ENCODE results near the gene BAG3.
"Not testable (repeated sequence)": the region's sequence is repeated elsewhere in the genome, so short reads cannot be mapped to it uniquely, and the experiment has no call there.

BAG3 gene

DNA sequence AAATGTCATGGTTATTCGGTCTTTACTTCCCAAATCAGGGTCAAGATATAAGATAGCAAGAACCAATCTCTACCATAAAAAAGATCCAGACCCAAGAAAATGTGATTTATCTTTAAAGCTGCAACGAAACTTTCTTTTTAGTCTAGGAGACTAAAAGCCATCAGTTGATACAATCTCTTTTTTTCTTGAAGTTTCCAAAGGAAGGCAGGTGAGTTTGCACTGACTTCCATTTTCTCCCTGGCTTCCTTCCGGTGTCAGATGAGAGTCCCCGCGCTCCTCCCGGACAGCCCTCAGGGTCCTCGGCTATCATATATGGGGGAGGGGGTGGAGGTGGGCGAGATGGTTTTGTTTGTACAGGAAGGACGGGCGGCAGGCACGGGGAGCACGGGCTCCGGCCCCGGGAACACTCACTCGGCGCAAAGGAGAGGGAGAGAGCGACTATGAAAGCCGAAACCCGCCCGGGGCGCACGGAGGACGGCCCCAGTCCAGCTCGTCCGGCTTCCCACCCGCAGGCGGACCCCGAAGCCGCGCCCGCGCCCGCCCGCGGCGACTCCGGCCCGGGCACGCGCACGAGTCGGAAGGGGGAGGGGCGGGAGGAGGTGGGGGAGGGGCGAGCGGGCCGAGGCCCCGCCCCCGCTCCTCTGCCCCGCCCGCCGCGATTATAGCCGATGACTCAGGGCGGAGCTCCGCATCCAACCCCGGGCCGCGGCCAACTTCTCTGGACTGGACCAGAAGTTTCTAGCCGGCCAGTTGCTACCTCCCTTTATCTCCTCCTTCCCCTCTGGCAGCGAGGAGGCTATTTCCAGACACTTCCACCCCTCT is at the start of gene BAG3:
Gene BAG3 (plus strand): TSS at position 689 of the 822 bp plus-strand sequence. CDS start 296 bp downstream, outside the sequence.
- DNase-seq: peak; percentile 44

DNA sequence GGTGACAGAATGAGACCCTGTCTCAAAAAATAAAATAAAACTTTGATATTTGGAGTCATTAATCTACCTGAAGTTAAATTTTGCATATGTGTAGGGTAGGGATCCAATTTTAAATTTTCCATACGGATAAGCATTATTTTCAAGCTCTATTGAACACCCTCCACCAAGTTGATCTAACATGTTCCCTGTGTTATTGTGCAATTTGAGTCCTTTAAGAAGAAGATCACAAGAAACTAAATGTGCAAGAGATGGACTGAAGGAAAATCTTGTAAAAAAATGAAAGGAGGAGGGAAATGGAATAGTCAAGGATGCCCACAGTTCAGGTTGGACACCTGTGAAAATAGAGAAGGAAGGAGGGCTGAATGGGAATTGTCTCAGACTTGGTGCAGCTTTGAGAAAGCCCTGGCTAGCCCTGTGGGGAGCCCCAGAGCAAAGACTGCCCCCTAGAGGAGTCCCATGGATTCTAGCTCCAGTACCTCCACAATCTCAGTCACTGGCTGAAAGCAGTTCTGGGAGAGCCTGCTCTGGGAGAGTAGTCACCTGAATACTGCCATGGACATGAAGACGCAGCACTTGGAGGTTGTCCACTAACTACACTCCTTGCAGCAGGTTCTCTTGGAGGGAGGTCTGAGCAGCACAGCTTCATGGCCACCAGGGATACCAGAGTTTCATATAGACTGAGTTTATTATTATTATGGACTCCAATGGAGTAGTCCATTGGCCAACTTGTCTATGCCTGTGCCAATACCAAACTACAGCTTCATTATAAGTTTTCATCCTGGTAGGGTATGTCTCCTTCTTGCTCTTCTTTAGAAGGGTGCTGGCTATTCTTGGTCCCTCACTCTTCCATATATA is 48.7 kb upstream of the BAG3 start:
- DNase-seq: no peak

DNA sequence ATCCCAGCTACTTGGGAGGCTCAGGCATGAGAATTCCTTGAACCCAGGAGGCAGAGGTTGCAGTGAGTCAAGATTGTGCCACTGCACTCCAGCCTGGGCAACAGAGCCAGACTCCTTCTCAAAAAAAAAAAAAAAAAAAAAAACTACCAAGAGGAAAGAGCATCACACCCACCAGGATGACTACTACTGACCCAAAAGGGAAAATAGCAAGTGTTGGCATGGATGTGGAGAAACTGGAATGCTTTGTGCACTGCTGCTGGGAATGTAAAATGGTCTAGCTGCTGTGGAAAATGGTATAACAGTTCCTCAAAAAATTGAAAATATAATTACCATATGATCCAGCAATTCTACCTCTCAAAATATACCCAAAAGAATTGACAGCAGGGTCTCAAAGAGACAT is 46.7 kb upstream of the BAG3 start:
- no peak for DNase-seq

DNA sequence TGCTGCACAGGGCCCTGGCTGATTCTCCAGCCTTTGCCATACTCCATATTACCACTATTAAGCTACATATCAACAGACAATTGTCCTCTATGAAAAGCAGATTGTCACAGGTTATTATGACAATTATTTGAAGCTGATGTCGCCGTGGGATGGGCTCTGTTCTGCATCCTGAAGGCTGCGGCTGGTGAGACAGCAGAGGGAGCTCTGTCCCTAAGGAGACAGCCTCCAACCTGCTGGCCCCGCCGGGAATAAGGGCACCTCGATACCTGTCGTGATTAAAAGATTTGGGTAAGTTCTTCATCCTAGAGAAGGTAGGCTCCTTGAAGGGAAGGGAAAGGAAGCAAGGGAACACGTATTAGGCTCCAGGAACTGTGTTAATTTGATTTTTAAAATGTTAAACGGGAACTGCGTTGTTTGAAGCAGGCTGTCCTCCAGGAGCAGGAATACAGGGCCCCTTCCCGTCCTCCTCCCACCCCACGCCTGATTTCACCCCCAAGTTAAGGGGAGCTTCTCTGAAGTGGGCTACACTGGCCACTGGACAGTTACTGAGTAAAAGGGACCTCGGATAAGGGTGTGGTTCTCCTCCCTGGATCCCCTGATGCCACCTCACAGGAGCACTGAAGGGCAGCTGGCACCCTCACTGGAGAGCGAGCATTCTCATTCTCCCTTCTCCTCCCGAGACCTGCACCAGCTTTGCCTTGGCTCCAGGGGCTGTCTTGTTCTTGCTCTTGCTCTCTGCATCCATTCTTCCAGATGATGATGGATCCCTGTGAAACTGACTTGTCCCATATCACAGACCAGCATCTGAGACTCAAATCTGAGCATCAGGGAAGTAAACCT is 42.6 kb upstream of the BAG3 start:
- DNase-seq: peak; percentile 32

DNA sequence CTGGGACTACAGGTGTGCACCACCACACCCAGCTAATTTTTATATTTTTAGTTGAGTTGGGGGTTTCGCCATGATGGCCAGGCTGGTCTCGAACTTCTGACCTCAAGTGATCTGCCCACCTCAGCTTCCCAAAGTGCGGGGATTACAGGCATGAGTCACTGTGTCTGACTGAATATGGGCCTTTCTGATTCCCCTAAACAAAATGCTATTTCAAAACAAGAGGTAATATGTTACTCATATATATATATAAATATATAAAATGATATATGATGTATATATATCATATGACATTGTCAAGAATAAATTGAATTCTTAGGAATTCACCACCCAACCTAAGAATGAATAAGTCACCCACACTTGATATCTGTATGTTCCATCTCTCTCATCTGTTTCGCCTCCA is 41.7 kb upstream of the BAG3 start:
- no peak for DNase-seq

DNA sequence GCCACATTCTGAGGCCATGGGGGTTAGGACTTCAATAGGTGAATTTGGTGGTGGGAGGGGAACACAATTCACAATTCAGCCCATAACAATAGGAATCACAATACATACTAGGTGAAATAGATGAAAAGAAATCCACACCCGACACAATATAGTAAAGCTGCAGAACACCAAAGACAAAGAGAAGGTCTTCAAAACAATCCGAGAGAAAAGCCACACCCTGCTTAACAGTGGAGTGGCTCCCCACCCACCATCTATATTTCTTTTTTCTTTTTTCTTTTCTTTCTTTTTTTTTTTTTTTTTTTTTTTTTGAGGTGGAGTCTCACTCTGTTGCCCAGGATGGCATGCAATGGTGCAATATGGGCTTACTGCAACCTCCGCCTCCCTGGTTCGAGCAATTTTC is 39.7 kb upstream of the BAG3 start:
- DNase-seq: no peak

DNA sequence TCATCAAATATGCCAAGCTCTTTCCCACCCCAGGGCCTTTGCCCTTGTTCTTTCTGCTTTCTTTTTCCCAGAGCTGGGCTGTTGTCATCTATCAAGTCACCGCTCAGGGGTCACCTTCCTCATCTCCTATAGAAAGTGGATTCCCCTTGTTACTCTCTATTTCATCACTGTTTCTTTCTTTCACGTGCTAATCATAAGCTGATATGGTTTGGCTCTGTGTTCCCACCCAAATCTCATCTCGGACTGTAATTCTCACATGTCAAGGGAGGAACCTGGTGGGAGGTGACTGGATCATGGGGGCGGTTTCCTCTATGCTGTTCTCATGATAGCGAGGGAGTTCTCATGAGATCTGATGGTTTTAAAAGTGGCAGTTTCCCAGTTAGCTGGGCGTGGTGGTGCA is 37.4 kb upstream of the BAG3 start:
- DNase-seq: no peak

DNA sequence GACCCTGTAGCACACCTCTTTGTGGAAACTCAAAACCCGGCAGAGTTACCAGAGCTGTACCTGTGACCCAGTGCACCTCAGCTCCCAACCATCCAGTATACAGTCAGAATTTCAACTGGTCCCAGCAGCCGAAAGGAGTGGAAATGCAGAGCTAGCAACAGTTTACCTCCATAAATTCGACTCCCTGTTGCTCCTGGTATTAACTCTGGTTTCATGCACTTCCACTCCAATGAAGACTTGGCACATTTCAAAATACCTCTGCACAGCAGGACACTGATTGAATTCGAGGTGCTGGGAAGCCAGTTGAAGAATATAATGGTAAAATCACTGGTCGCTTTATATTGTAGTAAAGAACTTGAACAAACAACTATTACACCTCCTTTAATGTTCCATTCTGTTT is 36.5 kb upstream of the BAG3 start:
- DNase-seq: no peak

DNA sequence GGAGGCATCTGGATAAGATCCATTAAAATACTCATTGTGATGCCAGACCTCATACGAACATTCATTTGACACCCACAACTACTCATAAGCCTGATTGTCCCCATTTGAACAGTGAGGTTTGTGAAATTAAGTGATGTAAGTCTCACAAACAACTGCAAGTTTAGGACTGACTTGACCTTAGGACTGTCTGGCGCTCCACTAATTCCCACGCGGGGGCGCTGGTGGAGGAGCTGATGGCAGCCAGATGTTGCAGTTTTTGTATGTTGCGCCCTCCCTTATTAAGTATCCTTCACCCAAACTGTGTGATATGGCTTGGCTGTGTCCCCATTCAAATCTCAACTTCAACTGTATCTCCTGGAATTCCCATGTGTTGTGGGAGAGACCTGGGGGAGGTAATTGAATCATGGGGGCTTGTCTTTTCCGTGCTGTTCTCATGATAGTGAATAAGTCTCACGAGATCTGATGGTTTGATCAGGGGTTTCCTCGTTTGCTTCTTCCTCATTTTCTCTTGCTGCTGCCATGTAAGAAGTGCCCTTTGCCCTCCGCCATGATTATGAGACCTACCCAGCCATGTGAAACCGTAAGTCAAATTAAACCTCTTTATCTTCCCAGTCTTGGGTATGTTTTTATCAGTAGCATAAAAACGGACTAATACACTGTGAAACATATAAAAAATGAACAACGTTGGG is 34.2 kb upstream of the BAG3 start:
- no peak for DNase-seq

DNA sequence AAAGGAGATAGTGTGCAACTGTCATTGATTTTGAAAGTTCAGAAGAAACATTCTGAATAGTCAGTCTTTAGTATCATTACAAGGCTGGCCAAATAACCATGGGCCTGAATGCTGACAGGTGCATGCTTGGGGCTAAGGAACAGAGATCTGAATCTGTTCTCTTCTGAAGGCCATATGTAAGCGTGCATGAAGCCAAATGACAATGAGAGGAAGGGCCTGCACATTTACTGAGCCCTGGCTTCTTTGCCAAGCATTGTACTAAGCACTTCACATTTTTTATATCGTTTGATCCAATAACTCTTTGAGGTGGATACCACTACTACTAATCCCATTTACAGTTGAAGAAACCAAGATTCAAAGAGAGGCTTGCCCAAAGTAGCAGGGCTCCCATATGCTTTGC is 32.0 kb upstream of the BAG3 start:
- no peak for DNase-seq

DNA sequence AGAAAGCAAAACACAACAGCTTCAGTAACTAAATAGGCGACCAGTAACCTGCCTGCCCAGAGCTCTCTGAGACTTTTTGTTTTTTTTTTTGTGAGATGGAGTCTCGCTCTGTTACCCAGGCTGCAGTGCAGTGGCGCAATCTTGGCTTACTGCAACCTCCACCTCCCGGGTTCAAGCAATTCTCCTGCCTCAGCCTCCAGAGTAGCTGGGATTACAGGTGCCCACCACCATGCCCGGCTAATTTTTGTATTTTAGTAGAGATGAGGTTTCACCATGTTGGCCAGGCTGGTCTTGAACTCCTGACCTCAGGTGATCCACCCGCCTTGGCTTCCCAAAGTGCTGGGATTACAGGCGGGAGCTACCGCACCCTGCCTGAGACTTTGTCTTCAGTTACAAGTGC is 31.4 kb upstream of the BAG3 start:
- DNase-seq: not testable (repeated sequence)

DNA sequence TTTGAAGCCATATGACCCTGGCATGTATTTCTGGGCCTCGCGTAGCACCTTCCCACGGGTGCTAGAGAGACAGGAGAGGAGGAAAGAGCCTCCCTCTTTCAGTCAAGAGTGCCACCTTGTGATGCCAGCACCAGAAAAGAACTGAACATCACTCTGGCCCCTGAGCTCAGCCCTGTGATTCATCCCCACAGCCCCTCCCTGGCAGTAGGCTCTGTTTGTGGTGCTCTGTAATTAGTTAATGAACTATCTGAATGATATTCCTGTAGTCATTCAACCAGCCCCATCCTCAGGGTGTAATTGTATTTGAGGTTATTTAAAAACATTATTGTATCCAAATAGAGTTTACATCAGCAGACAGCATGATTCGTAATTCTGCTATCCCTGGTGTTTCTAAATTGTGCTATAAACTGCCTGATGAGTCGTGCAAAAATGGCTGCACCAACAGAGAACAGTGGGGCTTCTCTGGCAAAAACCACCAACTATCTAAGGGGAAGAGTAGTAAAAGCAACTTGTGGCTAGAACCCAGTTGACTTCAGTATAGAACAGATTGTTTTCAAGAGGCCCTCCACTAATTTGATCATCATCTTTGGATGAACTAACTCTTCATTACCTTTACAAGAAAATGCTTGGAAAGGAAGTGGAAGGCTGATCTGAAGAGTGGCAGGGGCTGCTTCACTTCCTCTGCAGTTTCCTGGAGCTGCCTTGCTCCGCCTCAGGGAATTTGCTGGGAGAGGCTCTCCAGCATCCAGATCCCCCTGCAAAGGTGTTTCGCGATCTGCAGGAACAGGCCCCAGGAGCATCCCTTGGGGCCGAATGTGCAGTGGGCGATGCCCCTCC is 30.7 kb upstream of the BAG3 start:
- no peak for DNase-seq

DNA sequence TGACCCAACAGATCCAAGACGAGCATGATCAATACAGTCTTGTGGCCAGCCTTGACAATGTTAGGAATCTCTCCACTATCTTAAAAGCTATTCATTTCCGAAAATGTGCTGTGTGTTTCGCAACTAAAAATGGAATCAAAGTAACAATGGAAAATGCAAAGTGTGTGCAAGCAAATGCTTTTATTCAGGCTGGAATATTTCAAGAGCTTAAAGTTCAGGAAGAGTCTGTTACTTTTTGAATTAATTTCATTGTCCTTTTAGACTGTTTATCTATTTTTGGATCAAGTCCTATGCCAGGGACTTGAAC is 30.1 kb upstream of the BAG3 start:
- DNase-seq: no peak

DNA sequence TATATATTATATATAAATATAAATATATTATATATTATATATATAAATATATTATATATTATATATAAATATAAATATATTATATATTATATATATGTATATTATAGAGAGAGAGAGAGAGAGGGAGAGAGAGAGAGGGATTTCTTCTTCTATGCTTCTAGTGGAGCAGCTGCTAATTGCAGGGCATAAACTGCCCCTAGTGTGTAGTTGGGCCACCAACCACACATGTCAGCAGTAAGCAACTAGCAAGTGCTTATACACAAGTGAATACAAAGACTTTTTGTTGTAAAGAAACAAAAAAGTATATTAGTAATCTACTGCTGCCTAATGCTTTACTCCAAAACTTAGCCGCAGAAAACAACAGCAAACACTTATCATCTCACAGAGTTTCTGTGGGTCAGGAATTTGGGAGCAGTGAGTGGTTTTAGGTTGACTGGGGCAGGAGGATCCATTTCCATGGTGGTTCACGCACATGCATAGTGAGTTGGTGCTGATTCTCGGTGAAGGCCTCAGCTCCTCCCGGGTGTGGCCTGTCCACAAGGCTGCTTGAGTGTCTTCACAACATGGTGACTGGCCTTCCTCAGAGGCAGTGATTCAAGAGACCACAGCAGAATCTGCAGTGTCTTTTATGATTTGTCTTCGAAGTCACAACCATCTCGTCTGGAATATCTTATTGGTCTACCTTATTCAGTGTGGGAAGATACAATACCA is 25.5 kb upstream of the BAG3 start:
- no peak for DNase-seq

DNA sequence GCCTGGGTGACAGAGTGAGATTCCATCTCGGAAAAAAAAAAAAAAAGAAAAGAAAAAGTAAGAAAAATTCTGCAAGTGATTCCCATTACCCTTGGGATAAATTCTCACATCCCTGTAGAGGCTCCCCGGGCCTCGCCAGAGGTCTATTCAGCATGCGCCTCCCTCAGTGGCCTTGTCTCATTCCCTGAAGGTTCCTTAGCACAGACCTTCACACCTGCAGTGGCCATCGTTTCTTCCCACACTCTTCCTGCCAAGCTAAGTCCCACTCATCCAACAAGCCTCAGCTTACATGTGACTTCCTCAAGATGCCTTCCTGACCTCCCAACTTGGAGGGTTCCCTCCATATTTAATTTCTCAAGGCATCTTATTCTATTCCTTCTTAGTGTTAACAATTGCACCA is 20.9 kb upstream of the BAG3 start:
- DNase-seq: no peak

DNA sequence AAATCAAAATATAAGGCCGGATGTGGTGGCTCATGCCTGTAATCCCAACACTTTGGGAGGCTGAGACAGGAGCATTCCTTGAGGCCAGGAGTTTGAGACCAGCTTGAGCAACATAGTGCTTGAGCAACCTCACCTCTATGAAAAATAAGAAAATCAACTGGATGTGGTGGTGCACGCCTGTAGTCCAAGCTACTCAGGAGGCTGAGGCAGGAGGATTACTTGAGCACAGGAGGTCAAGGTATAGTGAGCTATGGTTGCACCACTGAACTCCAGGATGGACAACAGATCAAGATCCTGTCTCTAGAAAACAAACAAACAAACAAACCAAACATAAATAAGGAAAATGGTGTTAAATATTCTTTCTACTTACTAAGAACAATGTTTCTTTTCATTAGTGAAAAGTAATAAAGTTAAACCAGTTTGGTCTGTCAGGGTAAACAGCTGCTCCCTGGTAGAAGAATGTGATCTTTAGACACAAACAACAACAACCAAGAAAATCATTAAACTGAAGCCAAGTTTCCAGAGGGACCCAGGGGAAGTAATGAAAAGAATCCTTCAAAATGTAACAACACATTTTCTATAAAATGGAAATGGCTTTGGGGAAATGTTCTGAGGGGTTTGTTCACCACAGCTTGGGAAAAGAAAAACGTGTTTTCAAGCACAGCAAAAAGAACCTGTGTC is 17.5 kb upstream of the BAG3 start:
- DNase-seq: no peak

DNA sequence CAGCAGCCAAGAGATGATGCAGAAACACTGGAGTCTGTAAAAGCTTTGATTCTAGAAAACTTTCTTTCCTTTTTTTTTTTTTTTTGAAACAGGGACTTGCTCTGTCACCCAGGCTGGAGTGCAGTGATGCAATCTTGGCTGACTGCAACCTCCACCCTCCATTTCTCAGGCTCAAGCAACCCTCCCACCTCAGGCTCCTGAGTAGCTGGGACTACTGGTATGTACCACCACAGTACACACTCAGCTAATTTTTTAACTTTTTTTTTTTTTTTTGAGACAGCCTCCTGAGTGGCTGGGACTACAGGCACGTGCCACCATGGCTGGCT is 17.0 kb upstream of the BAG3 start:
- DNase-seq: no peak

DNA sequence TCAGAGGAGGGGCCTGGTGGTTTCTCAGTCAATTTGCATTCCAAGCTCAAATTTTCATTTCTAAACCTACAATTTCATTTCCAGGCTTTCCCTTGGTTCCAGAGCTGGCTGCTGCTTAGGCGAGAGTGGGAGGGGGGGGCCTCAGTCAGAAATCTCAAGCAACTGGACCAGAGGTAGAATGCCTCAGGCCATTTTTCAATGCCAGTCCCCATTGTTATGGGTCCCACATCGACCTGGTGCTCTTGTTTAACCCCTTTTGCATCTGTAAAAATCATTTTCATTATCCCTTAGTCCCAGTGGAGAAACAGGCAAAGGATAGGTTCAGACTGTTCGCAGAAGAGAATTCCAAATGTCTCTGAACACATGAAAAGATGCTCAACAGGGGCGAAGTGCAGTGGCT is 13.5 kb upstream of the BAG3 start:
- no peak for DNase-seq

DNA sequence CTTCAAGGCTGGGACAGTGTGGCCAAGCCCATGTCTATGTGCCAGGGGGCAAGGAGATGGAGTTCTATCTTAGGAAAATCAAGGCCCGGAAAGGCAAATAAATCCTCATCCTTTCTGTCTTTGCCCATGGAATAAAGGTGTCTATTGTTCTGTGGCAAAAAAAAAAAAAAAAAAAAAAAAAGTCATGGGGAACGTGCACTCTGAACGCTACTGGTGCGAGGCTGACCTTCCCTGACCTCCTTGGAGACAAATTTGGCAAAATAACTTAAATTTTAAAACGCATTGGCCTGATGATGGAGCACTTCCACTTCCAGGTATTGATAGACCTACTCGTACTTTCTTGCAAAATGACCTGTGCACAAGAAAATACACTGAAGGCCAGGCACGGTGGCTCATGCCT is 12.2 kb upstream of the BAG3 start:
- DNase-seq: no peak

DNA sequence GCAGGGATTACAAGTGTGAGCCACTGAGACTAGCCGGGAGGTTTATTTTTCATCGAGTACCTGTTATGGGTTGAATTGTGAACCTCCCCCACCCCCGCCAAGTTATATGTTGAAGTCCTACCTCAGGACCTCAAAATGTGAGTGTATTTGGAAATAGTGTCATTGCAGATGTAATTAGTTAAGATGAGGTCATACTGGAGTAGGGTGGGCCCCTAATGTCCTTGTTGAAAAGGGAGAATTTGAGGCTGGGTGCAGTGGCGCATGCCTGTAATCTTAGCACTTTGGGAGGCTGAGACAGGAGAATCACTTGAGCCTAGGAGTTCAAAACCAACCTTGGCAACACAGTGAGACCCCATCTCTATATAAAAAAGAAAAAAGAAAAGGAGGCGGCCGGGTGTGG is 10.8 kb upstream of the BAG3 start:
- no peak for DNase-seq

Data from DMS79 treated with DMSO at 0.1 percent for 48 hours (cell line).